Mammary epithelial cell (primary cell): Measurements from ENCODE around the gene KAT8.

Experiments
- EZH2 ChIP-seq: IDR thresholded peaks from 2 replicates; pipeline ENCODE4 v1.6.1; 2012; ENCODE audit warnings: low read length, inconsistent platforms, borderline replicate concordance
- TF ChIP-seq, protein P1 (sequence below), 2 donors: IDR thresholded peaks in 1 of 2; conservative IDR thresholded peaks in 1 of 2; 2 replicates each; pipeline ENCODE4 v1.5.1; 2011 to 2012; ENCODE audit warnings: inconsistent platforms in 2 of 2, low read length in 2 of 2, mild to moderate bottlenecking in 2 of 2, control low read depth in 1 of 2, low read depth in 1 of 2; ENCODE audit not compliant: insufficient read depth in 1 of 2; ENCODE audit errors: extremely low read depth in 1 of 2

DNA sequence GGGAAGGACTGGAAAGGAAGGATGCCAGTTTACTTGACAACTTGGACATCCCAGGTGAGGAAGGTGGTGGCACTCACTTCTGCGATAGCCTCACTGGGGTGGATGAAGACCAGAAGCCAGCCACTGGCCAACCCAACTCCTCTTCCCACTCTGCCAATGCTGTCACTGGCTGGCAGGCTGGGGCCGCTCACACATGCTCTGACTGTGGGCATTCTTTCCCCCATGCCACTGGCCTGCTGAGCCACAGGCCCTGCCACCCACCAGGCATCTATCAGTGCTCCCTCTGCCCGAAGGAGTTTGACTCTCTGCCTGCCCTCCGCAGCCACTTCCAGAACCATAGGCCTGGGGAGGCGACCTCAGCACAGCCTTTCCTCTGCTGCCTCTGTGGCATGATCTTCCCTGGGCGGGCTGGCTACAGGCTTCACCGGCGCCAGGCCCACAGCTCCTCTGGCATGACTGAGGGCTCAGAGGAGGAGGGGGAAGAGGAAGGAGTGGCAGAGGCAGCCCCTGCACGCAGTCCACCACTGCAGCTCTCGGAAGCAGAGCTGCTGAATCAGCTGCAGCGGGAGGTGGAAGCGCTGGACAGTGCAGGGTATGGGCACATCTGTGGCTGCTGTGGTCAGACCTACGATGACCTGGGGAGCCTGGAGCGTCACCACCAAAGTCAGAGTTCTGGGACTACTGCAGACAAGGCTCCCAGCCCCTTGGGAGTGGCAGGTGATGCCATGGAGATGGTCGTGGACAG is 38.7 kb upstream of the KAT8 start:
- TF ChIP-seq, protein P1, sequence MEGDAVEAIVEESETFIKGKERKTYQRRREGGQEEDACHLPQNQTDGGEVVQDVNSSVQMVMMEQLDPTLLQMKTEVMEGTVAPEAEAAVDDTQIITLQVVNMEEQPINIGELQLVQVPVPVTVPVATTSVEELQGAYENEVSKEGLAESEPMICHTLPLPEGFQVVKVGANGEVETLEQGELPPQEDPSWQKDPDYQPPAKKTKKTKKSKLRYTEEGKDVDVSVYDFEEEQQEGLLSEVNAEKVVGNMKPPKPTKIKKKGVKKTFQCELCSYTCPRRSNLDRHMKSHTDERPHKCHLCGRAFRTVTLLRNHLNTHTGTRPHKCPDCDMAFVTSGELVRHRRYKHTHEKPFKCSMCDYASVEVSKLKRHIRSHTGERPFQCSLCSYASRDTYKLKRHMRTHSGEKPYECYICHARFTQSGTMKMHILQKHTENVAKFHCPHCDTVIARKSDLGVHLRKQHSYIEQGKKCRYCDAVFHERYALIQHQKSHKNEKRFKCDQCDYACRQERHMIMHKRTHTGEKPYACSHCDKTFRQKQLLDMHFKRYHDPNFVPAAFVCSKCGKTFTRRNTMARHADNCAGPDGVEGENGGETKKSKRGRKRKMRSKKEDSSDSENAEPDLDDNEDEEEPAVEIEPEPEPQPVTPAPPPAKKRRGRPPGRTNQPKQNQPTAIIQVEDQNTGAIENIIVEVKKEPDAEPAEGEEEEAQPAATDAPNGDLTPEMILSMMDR (conservative IDR thresholded peaks at IDR 0.05 in 1 of 2, IDR thresholded peaks at IDR 0.05 in 1 of 2; ENCODE audit: extremely low read depth in 1 of 2, insufficient read depth in 1 of 2, low read depth in 1 of 2, low read length in 2 of 2) = no peak
- TF ChIP-seq EZH2 = no peak
